ENCODE results near the gene PREX1.

The PREX1 gene

DNA sequence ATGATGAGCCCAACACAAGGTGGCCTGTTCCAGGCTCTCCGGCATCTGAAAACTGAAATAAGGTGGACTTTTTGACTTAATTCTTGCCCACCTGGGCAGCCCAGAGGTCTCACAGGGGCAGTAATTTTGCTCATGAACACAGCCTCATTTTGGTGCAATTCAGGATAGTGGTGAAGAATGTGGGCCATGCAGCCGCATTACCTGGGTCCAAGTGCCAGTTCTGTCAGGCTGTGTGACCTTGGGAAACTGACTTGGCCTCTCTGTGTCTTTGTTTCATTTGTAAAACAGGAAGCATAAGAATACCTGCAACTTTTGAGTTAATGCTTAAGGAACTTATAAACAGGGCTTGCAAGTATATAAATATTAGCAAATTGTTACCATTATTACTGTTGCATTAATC, 5.6 kb downstream of the PREX1 start:
- TF ChIP-seq ZFP3 (CRISPR knock-in tag; IDR thresholded peaks at IDR 0.05): no peak
- TF ChIP-seq ZNF8 (CRISPR knock-in tag; IDR thresholded peaks at IDR 0.05): no peak
- TF ChIP-seq, protein P1, sequence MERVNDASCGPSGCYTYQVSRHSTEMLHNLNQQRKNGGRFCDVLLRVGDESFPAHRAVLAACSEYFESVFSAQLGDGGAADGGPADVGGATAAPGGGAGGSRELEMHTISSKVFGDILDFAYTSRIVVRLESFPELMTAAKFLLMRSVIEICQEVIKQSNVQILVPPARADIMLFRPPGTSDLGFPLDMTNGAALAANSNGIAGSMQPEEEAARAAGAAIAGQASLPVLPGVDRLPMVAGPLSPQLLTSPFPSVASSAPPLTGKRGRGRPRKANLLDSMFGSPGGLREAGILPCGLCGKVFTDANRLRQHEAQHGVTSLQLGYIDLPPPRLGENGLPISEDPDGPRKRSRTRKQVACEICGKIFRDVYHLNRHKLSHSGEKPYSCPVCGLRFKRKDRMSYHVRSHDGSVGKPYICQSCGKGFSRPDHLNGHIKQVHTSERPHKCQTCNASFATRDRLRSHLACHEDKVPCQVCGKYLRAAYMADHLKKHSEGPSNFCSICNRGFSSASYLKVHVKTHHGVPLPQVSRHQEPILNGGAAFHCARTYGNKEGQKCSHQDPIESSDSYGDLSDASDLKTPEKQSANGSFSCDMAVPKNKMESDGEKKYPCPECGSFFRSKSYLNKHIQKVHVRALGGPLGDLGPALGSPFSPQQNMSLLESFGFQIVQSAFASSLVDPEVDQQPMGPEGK (CRISPR knock-in tag; IDR thresholded peaks at IDR 0.05; ENCODE audit: borderline replicate concordance): no peak
- no peak for TF ChIP-seq ZNF565 (CRISPR knock-in tag; conservative IDR thresholded peaks at IDR 0.05; ENCODE audit: low read depth)
- no peak for TF ChIP-seq ZC3H10 (CRISPR knock-in tag; IDR thresholded peaks at IDR 0.05)
- TF ChIP-seq BACH2 (CRISPR knock-in tag; IDR thresholded peaks at IDR 0.05; ENCODE audit: borderline replicate concordance): no peak
- TF ChIP-seq ESRRG (CRISPR knock-in tag; IDR thresholded peaks at IDR 0.05): no peak
- TF ChIP-seq RARB (CRISPR knock-in tag; IDR thresholded peaks at IDR 0.05): no peak
- TF ChIP-seq TCF4 (CRISPR knock-in tag; IDR thresholded peaks at IDR 0.05; ENCODE audit: borderline replicate concordance): no peak
- ATAC-seq: no peak

DNA sequence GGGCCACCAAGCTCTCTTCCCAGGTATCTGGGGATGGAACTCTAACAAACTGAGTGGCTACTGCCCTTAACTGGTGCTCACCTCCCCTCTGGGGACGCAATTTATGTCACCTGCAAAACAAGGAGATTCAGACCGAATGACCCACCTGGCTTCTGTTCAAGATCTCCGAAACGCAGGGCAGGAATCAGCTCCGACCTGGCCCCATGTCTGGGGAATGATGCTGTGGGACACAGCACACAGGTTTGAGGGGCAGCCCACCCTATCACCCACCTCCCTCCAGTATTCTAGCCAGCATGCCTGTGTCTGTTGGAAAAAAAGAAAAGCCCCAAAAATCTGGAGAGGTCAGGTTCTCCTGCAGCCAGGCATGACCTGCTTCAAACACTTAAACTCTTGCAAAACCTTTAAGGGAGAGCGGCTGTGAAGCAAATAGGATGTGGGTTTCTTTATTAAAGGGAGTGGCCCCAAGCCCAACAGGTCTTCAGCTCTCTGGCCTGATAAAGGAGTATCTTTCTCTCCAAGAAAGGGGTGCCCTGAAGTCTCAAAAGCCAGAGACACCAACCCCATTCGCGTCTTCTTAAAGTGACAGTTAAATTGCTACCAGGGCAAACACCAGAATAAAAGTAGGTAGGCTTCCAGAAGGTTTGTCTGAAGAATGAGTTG, 6.4 kb downstream of the PREX1 start:
- no peak for ATAC-seq
- TF ChIP-seq OSR1 (CRISPR knock-in tag; IDR thresholded peaks at IDR 0.05) (no peak), BACH2 (CRISPR knock-in tag; IDR thresholded peaks at IDR 0.05; ENCODE audit: borderline replicate concordance) (no peak), ZNF8 (CRISPR knock-in tag; IDR thresholded peaks at IDR 0.05) (no peak), ZNF70 (CRISPR knock-in tag; IDR thresholded peaks at IDR 0.05) (no peak), ZC3H10 (CRISPR knock-in tag; IDR thresholded peaks at IDR 0.05) (no peak), TCF4 (CRISPR knock-in tag; IDR thresholded peaks at IDR 0.05; ENCODE audit: borderline replicate concordance) (no peak), GLIS3 (CRISPR knock-in tag; IDR thresholded peaks at IDR 0.05) (no peak), ZNF565 (CRISPR knock-in tag; conservative IDR thresholded peaks at IDR 0.05; ENCODE audit: low read depth) (no peak)
- TF ChIP-seq, protein P2, sequence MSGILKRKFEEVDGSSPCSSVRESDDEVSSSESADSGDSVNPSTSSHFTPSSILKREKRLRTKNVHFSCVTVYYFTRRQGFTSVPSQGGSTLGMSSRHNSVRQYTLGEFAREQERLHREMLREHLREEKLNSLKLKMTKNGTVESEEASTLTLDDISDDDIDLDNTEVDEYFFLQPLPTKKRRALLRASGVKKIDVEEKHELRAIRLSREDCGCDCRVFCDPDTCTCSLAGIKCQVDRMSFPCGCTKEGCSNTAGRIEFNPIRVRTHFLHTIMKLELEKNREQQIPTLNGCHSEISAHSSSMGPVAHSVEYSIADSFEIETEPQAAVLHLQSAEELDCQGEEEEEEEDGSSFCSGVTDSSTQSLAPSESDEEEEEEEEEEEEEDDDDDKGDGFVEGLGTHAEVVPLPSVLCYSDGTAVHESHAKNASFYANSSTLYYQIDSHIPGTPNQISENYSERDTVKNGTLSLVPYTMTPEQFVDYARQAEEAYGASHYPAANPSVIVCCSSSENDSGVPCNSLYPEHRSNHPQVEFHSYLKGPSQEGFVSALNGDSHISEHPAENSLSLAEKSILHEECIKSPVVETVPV (CRISPR knock-in tag; IDR thresholded peaks at IDR 0.05): no peak
- TF ChIP-seq, protein P3, sequence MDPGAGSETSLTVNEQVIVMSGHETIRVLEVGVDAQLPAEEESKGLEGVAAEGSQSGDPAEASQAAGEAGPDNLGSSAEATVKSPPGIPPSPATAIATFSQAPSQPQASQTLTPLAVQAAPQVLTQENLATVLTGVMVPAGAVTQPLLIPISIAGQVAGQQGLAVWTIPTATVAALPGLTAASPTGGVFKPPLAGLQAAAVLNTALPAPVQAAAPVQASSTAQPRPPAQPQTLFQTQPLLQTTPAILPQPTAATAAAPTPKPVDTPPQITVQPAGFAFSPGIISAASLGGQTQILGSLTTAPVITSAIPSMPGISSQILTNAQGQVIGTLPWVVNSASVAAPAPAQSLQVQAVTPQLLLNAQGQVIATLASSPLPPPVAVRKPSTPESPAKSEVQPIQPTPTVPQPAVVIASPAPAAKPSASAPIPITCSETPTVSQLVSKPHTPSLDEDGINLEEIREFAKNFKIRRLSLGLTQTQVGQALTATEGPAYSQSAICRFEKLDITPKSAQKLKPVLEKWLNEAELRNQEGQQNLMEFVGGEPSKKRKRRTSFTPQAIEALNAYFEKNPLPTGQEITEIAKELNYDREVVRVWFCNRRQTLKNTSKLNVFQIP (CRISPR knock-in tag; IDR thresholded peaks at IDR 0.05; ENCODE audit: borderline replicate concordance, low read depth): no peak

DNA sequence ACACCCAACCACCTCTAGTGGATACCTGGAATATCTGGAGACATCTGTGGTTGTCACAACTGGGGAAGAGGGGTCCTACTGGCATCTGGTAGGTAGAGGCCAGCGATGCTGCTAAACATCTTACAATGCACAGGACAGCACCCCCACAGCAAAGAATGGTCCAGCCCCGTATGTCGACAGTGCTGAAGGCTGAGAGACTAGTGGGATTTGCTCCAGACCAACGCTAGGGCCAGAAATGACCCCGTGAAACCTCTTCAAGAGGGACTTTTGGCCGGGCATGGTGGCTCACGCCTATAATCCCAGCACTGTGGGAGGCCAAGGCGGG, 7.2 kb downstream of the PREX1 start:
- TF ChIP-seq ESRRG (CRISPR knock-in tag; IDR thresholded peaks at IDR 0.05): no peak
- no peak for TF ChIP-seq RARB (CRISPR knock-in tag; IDR thresholded peaks at IDR 0.05)
- TF ChIP-seq, protein P1 (CRISPR knock-in tag; IDR thresholded peaks at IDR 0.05; ENCODE audit: borderline replicate concordance): no peak
- no peak for TF ChIP-seq OSR1 (CRISPR knock-in tag; IDR thresholded peaks at IDR 0.05)
- TF ChIP-seq TCF4 (CRISPR knock-in tag; IDR thresholded peaks at IDR 0.05; ENCODE audit: borderline replicate concordance): no peak
- TF ChIP-seq, protein P3 (CRISPR knock-in tag; IDR thresholded peaks at IDR 0.05; ENCODE audit: borderline replicate concordance, low read depth): no peak
- TF ChIP-seq ZNF8 (CRISPR knock-in tag; IDR thresholded peaks at IDR 0.05): no peak
- TF ChIP-seq ISL1 (CRISPR knock-in tag; IDR thresholded peaks at IDR 0.05): no peak
- TF ChIP-seq ZFP3 (CRISPR knock-in tag; IDR thresholded peaks at IDR 0.05): no peak
- TF ChIP-seq, protein P2 (CRISPR knock-in tag; IDR thresholded peaks at IDR 0.05): no peak
- no peak for TF ChIP-seq SNAI2 (CRISPR knock-in tag; IDR thresholded peaks at IDR 0.05)
- TF ChIP-seq ZC3H10 (CRISPR knock-in tag; IDR thresholded peaks at IDR 0.05): no peak
- TF ChIP-seq GLIS3 (CRISPR knock-in tag; IDR thresholded peaks at IDR 0.05): no peak
- TF ChIP-seq, protein P4, sequence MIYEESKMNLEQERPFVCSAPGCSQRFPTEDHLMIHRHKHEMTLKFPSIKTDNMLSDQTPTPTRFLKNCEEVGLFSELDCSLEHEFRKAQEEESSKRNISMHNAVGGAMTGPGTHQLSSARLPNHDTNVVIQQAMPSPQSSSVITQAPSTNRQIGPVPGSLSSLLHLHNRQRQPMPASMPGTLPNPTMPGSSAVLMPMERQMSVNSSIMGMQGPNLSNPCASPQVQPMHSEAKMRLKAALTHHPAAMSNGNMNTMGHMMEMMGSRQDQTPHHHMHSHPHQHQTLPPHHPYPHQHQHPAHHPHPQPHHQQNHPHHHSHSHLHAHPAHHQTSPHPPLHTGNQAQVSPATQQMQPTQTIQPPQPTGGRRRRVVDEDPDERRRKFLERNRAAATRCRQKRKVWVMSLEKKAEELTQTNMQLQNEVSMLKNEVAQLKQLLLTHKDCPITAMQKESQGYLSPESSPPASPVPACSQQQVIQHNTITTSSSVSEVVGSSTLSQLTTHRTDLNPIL (CRISPR knock-in tag; IDR thresholded peaks at IDR 0.05; ENCODE audit: low read depth): no peak
- no peak for TF ChIP-seq CSDC2 (CRISPR knock-in tag; IDR thresholded peaks at IDR 0.05)
- ATAC-seq: no peak
